Measurements from ENCODE around the gene GRIK3.

GRIK3 gene

GRCh38 chr1:36861375-36861774 is 172.9 kb downstream of the GRIK3 start:
- TF ChIP-seq GATA1 (IDR thresholded peaks at IDR 0.05; ENCODE audit: low read depth, low read length) = no peak
- no peak for TF ChIP-seq POLR2A (IDR thresholded peaks at IDR 0.05; ENCODE audit: low read length)

GRCh38 chr1:36859926-36860325 is 174.4 kb downstream of the GRIK3 start:
- no peak for TF ChIP-seq GATA1 (IDR thresholded peaks at IDR 0.05; ENCODE audit: low read depth, low read length)
- TF ChIP-seq POLR2A (IDR thresholded peaks at IDR 0.05; ENCODE audit: low read length) = no peak
- no peak for DNase-seq

More at GRCh38 chr1:36861375-36861774, 172.9 kb downstream of the GRIK3 start:
- DNase-seq = no peak

- no peak for DNase-seq
- TF ChIP-seq POLR2A (IDR thresholded peaks at IDR 0.05; ENCODE audit: low read length) = no peak
- no peak for TF ChIP-seq GATA1 (IDR thresholded peaks at IDR 0.05; ENCODE audit: low read depth, low read length)
These were observed 175.3 kb downstream of the GRIK3 start for GRCh38 chr1:36858981-36859380.

- no peak for TF ChIP-seq GATA1 (IDR thresholded peaks at IDR 0.05; ENCODE audit: low read depth, low read length)
- TF ChIP-seq POLR2A (IDR thresholded peaks at IDR 0.05; ENCODE audit: low read length) = no peak
- DNase-seq = no peak
These were observed 175.8 kb downstream of the GRIK3 start for GRCh38 chr1:36858553-36858952.

DNA sequence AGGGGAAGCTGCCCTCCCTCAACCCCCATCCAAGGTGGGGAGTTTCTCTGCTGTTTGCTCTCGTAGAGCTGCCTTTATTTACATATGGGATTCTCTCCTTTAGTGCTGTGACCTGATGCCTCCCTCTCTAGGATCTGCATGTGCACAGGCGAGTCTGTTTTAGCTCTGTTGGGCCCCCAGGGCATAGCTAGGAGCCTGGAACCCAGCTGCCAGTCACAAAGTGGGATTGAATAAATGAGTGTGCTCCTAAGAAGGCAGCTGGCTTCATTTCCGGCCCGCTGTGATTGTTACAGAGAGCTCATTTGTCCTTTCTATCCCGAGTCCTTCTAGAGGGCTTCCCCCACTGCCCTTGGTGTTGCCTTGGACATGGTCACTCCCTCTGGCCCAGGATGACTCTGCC is 176.6 kb downstream of the GRIK3 start:
- DNase-seq = no peak
- TF ChIP-seq GATA1 (IDR thresholded peaks at IDR 0.05; ENCODE audit: low read depth, low read length) (no peak), POLR2A (IDR thresholded peaks at IDR 0.05; ENCODE audit: low read length) (no peak)

- no peak for TF ChIP-seq GATA1 (IDR thresholded peaks at IDR 0.05; ENCODE audit: low read depth, low read length)
- TF ChIP-seq POLR2A (IDR thresholded peaks at IDR 0.05; ENCODE audit: low read length) = no peak
These were observed 178.4 kb downstream of the GRIK3 start for GRCh38 chr1:36855699-36856494.

GRCh38 chr1:36853638-36854037 is 180.7 kb downstream of the GRIK3 start:
- TF ChIP-seq POLR2A (IDR thresholded peaks at IDR 0.05; ENCODE audit: low read length) = no peak
- no peak for TF ChIP-seq GATA1 (IDR thresholded peaks at IDR 0.05; ENCODE audit: low read depth, low read length)
- no peak for DNase-seq

More at GRCh38 chr1:36855699-36856494, 178.4 kb downstream of the GRIK3 start:
- DNase-seq = no peak

DNA sequence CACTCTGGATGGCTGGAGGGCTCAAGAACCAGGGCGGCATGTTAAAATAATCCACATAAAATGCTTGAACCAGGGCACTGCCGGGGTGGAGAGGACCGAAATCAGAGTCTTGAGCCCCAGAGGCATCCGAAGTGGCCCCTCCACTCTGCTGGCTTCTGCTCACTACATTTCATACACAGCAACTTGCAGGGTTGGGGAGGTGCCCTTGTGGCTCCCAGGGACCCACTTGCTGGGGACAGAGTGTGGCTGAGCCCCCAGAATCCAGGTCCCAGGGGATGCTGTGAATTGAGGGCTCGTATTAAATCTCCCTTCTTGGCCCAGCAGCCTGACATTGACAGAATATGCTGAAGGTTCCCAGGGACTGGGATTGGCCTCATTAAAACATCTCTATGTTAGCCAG is 181.7 kb downstream of the GRIK3 start:
- no peak for TF ChIP-seq POLR2A (IDR thresholded peaks at IDR 0.05; ENCODE audit: low read length)
- no peak for TF ChIP-seq GATA1 (IDR thresholded peaks at IDR 0.05; ENCODE audit: low read depth, low read length)
- DNase-seq = no peak

DNA sequence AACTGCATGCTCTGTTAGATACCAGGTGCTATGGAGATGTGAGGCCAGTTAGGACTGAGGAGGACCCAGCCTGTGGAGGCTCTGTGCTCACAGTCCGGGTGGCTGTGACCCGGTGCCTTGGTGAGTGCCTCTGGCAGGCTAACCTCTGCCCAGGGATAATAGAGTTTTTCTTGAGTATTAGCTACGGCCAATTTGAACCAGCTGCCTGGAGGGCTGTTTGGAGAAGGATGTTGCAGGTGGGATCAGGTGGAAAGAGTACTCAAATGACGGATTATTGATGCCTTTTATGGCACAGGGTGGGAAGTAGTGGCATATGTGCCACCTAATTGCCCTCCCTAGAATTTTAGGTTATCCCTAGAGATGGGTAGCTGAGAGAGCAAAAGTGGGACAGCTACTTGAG is 182.7 kb downstream of the GRIK3 start:
- TF ChIP-seq POLR2A (IDR thresholded peaks at IDR 0.05; ENCODE audit: low read length) (no peak), GATA1 (IDR thresholded peaks at IDR 0.05; ENCODE audit: low read depth, low read length) (no peak)
- DNase-seq = no peak

DNA sequence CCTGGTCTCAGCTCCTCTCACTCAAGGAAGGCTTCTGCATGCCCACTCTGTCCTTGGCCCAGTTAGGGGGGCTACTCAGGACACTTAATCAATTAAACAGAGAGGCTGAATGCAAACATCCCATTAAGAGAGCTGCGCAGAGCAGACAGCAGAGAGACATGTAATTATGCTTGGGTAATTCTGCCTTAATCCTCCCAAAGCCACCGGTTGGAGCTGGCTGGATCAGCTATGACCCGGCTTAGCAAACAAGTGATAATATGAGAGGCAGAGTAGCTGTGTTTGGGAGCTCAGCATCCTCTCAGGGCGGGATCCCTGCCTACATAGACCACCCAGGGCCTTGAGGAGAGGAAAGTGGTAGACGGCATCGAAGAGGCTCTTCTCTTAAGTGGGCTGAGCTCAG is 183.2 kb downstream of the GRIK3 start:
- no peak for DNase-seq
- TF ChIP-seq GATA1 (IDR thresholded peaks at IDR 0.05; ENCODE audit: low read depth, low read length) (no peak), POLR2A (IDR thresholded peaks at IDR 0.05; ENCODE audit: low read length) (no peak)

- TF ChIP-seq GATA1 (IDR thresholded peaks at IDR 0.05; ENCODE audit: low read depth, low read length) = no peak
- no peak for TF ChIP-seq POLR2A (IDR thresholded peaks at IDR 0.05; ENCODE audit: low read length)
- DNase-seq = no peak
These were observed 184.4 kb downstream of the GRIK3 start for GRCh38 chr1:36849956-36850355.

- no peak for DNase-seq
- TF ChIP-seq POLR2A (IDR thresholded peaks at IDR 0.05; ENCODE audit: low read length) (no peak), GATA1 (IDR thresholded peaks at IDR 0.05; ENCODE audit: low read depth, low read length) (no peak)
These were observed 186.6 kb downstream of the GRIK3 start for GRCh38 chr1:36847761-36848160.

- DNase-seq = no peak
- TF ChIP-seq GATA1 (IDR thresholded peaks at IDR 0.05; ENCODE audit: low read depth, low read length) = no peak
- TF ChIP-seq POLR2A (IDR thresholded peaks at IDR 0.05; ENCODE audit: low read length) = no peak
These were observed 187.1 kb downstream of the GRIK3 start for GRCh38 chr1:36847186-36847585.

DNA sequence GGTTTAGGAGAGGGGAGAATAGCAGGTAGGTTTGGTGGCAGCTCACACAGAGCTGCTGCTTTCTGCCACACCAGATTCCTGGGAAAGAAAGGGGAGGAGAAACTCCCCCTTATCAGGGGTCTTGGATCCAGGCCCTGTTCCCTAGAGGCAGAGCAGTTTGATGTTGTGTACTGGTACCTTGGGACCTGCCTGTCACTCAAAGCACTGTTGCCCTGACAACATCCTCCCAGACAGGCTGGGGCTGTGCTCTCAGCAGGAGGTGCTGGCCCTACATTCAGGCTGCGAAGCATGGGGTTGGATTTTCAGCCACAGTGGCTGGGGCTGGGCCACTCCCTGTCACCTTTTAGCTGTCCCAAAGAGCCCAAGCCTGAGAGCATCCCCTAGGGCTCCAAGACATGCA is 188.0 kb downstream of the GRIK3 start:
- DNase-seq = no peak

DNA sequence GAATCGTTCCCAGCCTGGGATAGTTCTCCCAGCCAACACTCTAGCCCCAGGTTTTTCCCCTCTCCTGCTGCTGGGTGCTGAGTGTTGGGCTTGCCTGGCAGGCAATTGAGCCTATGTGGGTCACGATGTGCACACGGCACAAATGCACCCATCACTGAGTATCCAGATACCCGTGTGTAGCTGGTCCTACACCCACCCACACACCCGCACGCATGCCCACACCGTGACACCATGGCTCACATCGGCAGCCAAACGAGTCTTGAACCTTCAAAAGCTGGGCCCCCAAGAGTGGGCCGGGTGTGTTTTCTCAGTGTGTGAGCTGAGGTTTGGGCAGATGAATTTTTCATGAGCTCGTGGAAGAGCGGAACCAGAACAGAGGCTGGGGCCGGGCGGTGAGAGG is 188.5 kb downstream of the GRIK3 start:
- TF ChIP-seq GATA1 (IDR thresholded peaks at IDR 0.05; ENCODE audit: low read depth, low read length) = no peak
- TF ChIP-seq POLR2A (IDR thresholded peaks at IDR 0.05; ENCODE audit: low read length) = no peak

More for the DNA sequence above, 188.0 kb downstream of the GRIK3 start:
- TF ChIP-seq POLR2A (IDR thresholded peaks at IDR 0.05; ENCODE audit: low read length) = no peak
- no peak for TF ChIP-seq GATA1 (IDR thresholded peaks at IDR 0.05; ENCODE audit: low read depth, low read length)

More for the DNA sequence above, 188.5 kb downstream of the GRIK3 start:
- DNase-seq = no peak
